SU-DHL-6 (cell line): Measurements from ENCODE around the gene NELFE.

Source experiments
- H2AFZ ChIP-seq: fragments of 200-600 bp; sonication (generic); 2 replicates; pipeline ENCODE4 v1.6.1; 2014; ENCODE audit warnings: low read depth, mild to moderate bottlenecking, moderate library complexity, mixed read lengths, antibody characterized with exemption, low read length; ENCODE audit not compliant: severe bottlenecking
- H3F3A ChIP-seq: fragments of 200-600 bp; shearing (Covaris generic); 2 replicates; pipeline ENCODE4 v1.6.0; 2016; ENCODE audit warnings: antibody characterized with exemption, mild to moderate bottlenecking; ENCODE audit not compliant: insufficient read depth
- H3K27ac ChIP-seq: fragments of 200-600 bp; sonication (generic); 2 replicates; pipeline ENCODE4 v1.5.1; 2016; ENCODE audit warnings: low read depth, mild to moderate bottlenecking, low read length, moderate library complexity, mixed read lengths
- H3K27me3 ChIP-seq: fragments of 200-600 bp; sonication (generic), shearing (Covaris generic); 2 replicates; pipeline ENCODE4 v1.6.0; 2014; ENCODE audit warnings: mild to moderate bottlenecking, low read length
- H3K36me3 ChIP-seq: fragments of 200-600 bp; sonication (generic); 2 replicates; pipeline ENCODE4 v1.6.1; 2014; ENCODE audit warnings: mild to moderate bottlenecking, low read length, mixed read lengths
- H3K4me2 ChIP-seq: fragments of 300-600, 200-600 bp; shearing (Covaris generic), sonication (generic); 2 replicates; pipeline ENCODE4 v1.6.0; 2014; ENCODE audit warnings: low read length, low read depth, mild to moderate bottlenecking; ENCODE audit not compliant: poor library complexity, severe bottlenecking
- H3K4me3 ChIP-seq: fragments of 200-600 bp; sonication (generic); 2 replicates; pipeline ENCODE4 v1.5.1; 2014; ENCODE audit warnings: antibody characterized with exemption, low read length, mild to moderate bottlenecking, mixed read lengths; ENCODE audit not compliant: insufficient read depth, poor library complexity, severe bottlenecking
- H3K79me2 ChIP-seq: fragments of 200-600 bp; sonication (generic); 2 replicates; pipeline ENCODE4 v1.6.1; 2014; ENCODE audit warnings: mild to moderate bottlenecking, low read length, moderate library complexity; ENCODE audit not compliant: insufficient read depth
- H3K9ac ChIP-seq: fragments of 200-600 bp; sonication (generic); 2 replicates; pipeline ENCODE4 v1.7.0; 2014; ENCODE audit warnings: mild to moderate bottlenecking, low read length
- H3K9me2 ChIP-seq: fragments of 200-600 bp; sonication (generic); replicated peaks from 2 replicates; pipeline ENCODE4 v1.6.1; 2014; ENCODE audit warnings: low read length; ENCODE audit not compliant: insufficient read depth
- H3K9me3 ChIP-seq: fragments of 200-600 bp; sonication (generic); 2 replicates; pipeline ENCODE4 v1.6.1; 2014; ENCODE audit warnings: low read length, mixed read lengths; ENCODE audit not compliant: insufficient read depth
- H4K20me1 ChIP-seq: fragments of 200-600 bp; sonication (generic); 2 replicates; pipeline ENCODE4 v1.6.1; 2014; ENCODE audit warnings: low read depth, mild to moderate bottlenecking, antibody characterized with exemption, low read length, moderate library complexity, mixed read lengths
- EZH2phosphoT487 ChIP-seq: fragments of 200-600 bp; sonication (generic), shearing (Covaris generic); conservative IDR thresholded peaks from 2 replicates; pipeline ENCODE4 v1.6.1; 2018; ENCODE audit warnings: mild to moderate bottlenecking, antibody characterized with exemption, low read length, moderate library complexity, mixed read lengths
- TF ChIP-seq, protein P1 (sequence below): fragments of 200-600 bp; sonication (generic); IDR thresholded peaks from one replicate; pipeline ENCODE4 v1.5.1; 2017; ENCODE audit warnings: antibody characterized with exemption, mild to moderate bottlenecking, low read length, moderate library complexity; ENCODE audit not compliant: insufficient read depth, poor library complexity, severe bottlenecking

Gene NELFE

GRCh38 chr6:31968326-31968725 is 9.6 kb upstream of the NELFE start:
- H3K4me3 ChIP-seq = no peak overlapping the region
- H3K9me3 ChIP-seq = no peaks in the 10 kb centered on the region
- no peaks in the 10 kb centered on the region for H4K20me1 ChIP-seq
- H2AFZ ChIP-seq = no peak overlapping the region
- H3K4me2 ChIP-seq = no peak overlapping the region
- H3K36me3 ChIP-seq = peaks cover 3% of the 10 kb centered on the region; the same call in 1 of the 2 replicates
- H3F3A ChIP-seq = peaks cover 9% of the 10 kb centered on the region
- no peaks in the 10 kb centered on the region for H3K27me3 ChIP-seq
- no peak overlapping the region for H3K27ac ChIP-seq
- no peak overlapping the region for H3K9ac ChIP-seq
- no peak for TF ChIP-seq EZH2phosphoT487
- TF ChIP-seq, protein P1, sequence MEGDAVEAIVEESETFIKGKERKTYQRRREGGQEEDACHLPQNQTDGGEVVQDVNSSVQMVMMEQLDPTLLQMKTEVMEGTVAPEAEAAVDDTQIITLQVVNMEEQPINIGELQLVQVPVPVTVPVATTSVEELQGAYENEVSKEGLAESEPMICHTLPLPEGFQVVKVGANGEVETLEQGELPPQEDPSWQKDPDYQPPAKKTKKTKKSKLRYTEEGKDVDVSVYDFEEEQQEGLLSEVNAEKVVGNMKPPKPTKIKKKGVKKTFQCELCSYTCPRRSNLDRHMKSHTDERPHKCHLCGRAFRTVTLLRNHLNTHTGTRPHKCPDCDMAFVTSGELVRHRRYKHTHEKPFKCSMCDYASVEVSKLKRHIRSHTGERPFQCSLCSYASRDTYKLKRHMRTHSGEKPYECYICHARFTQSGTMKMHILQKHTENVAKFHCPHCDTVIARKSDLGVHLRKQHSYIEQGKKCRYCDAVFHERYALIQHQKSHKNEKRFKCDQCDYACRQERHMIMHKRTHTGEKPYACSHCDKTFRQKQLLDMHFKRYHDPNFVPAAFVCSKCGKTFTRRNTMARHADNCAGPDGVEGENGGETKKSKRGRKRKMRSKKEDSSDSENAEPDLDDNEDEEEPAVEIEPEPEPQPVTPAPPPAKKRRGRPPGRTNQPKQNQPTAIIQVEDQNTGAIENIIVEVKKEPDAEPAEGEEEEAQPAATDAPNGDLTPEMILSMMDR = no peak
- peaks cover 18% of the 10 kb centered on the region for H3K79me2 ChIP-seq
- no peaks in the 10 kb centered on the region for H3K9me2 ChIP-seq

GRCh38 chr6:31967926-31968320 is 9.2 kb upstream of the NELFE start:
- no peak overlapping the region for H3K9ac ChIP-seq
- H2AFZ ChIP-seq = no peak overlapping the region
- H3K9me3 ChIP-seq = no peaks in the 10 kb centered on the region
- no peak overlapping the region for H3K27ac ChIP-seq
- TF ChIP-seq, protein P1 = no peak
- no peak for TF ChIP-seq EZH2phosphoT487
- H3K27me3 ChIP-seq = no peaks in the 10 kb centered on the region
- H3K4me2 ChIP-seq = no peak overlapping the region
- no peak overlapping the region for H3K4me3 ChIP-seq
- H4K20me1 ChIP-seq = no peaks in the 10 kb centered on the region
- peaks cover 6% of the 10 kb centered on the region for H3F3A ChIP-seq
- no peaks in the 10 kb centered on the region for H3K9me2 ChIP-seq
- peaks cover 16% of the 10 kb centered on the region for H3K79me2 ChIP-seq
- H3K36me3 ChIP-seq = peaks cover 3% of the 10 kb centered on the region; the same call in 1 of the 2 replicates

- Histone ChIP-seq H3K27ac (no peak overlapping the region), H3K9me3 (no peaks in the 10 kb centered on the region), H3K79me2 (peaks cover 11% of the 10 kb centered on the region; the same call in 1 of the 2 replicates), H3K4me3 (no peak overlapping the region), H3K36me3 (peaks cover 3% of the 10 kb centered on the region; the same call in 1 of the 2 replicates), H3K4me2 (no peak overlapping the region), H3K27me3 (no peaks in the 10 kb centered on the region), H3K9ac (no peak overlapping the region), H3F3A (peaks cover 6% of the 10 kb centered on the region), H2AFZ (no peak overlapping the region), H3K9me2 (no peaks in the 10 kb centered on the region), H4K20me1 (no peaks in the 10 kb centered on the region)
- no peak for TF ChIP-seq EZH2phosphoT487
- TF ChIP-seq, protein P1 = no peak
Measured at GRCh38 chr6:31966997-31967925, 8.5 kb upstream of the NELFE start.
